GM21423 (cell line): ENCODE results near the gene LY86.
A peak's percentile ranks its signal among the peaks of the same experiment; 100 is the strongest.
"Not testable (repeated sequence)": the region's sequence is repeated elsewhere in the genome, so short reads cannot be mapped to it uniquely, and the experiment has no call there.

Source experiments
- ATAC-seq: cut with Tn5 transposase; IDR thresholded peaks from one replicate; pipeline ENCODE4 v1.9.1; 2021; ENCODE audit warnings: mild to moderate bottlenecking, moderate library complexity; ENCODE audit not compliant: unreplicated experiment

Gene LY86

GRCh38 chr6:6595025-6595424, 6.5 kb downstream of the LY86 start:
- no peak for ATAC-seq

GRCh38 chr6:6595952-6596351, 7.4 kb downstream of the LY86 start:
- no peak for ATAC-seq

GRCh38 chr6:6596529-6597328, 8.2 kb downstream of the LY86 start:
- ATAC-seq = no peak

GRCh38 chr6:6597682-6598081, 9.2 kb downstream of the LY86 start:
- no peak for ATAC-seq

- no peak for ATAC-seq
Measured at GRCh38 chr6:6599468-6599873, 11.0 kb downstream of the LY86 start.

- ATAC-seq = no peak
Measured at GRCh38 chr6:6600875-6601274, 12.4 kb downstream of the LY86 start.

GRCh38 chr6:6602262-6602661, 13.7 kb downstream of the LY86 start:
- ATAC-seq = no peak

GRCh38 chr6:6603317-6603716, 14.8 kb downstream of the LY86 start:
- no peak for ATAC-seq

- no peak for ATAC-seq
Measured at GRCh38 chr6:6604015-6604414, 15.5 kb downstream of the LY86 start.

GRCh38 chr6:6604566-6604965, 16.0 kb downstream of the LY86 start:
- ATAC-seq = no peak

- ATAC-seq = no peak
Measured at GRCh38 chr6:6605873-6606272, 17.4 kb downstream of the LY86 start.

GRCh38 chr6:6606391-6607030, 18.0 kb downstream of the LY86 start:
- ATAC-seq = not testable (repeated sequence)

- no peak for ATAC-seq
Measured at GRCh38 chr6:6609450-6609849, 20.9 kb downstream of the LY86 start.

- ATAC-seq = peak; percentile 96
Measured at GRCh38 chr6:6610031-6610591, 21.6 kb downstream of the LY86 start.

- ATAC-seq = no peak
Measured at GRCh38 chr6:6611486-6611885, 23.0 kb downstream of the LY86 start.

- no peak for ATAC-seq
Measured at GRCh38 chr6:6612308-6612707, 23.8 kb downstream of the LY86 start.

GRCh38 chr6:6613103-6613718, 24.7 kb downstream of the LY86 start:
- not testable (repeated sequence) for ATAC-seq

GRCh38 chr6:6614096-6614982, 25.8 kb downstream of the LY86 start:
- ATAC-seq = no peak

GRCh38 chr6:6614983-6615349, 26.4 kb downstream of the LY86 start:
- ATAC-seq = no peak

GRCh38 chr6:6616656-6617055, 28.1 kb downstream of the LY86 start:
- ATAC-seq = no peak
